Stimulated activated CD4-positive, alpha-beta T cell treated with anti-CD3 and anti-CD28 coated beads, Interleukin-2, amount 100 ng/mL, for 4 hours (primary cell): ENCODE results near the gene FOS.

Experiments
- DNase-seq: peaks from one replicate; pipeline ENCODE4 v3.0.0-alpha.2; 2020; ENCODE audit warnings: low read depth

The FOS gene

DNA sequence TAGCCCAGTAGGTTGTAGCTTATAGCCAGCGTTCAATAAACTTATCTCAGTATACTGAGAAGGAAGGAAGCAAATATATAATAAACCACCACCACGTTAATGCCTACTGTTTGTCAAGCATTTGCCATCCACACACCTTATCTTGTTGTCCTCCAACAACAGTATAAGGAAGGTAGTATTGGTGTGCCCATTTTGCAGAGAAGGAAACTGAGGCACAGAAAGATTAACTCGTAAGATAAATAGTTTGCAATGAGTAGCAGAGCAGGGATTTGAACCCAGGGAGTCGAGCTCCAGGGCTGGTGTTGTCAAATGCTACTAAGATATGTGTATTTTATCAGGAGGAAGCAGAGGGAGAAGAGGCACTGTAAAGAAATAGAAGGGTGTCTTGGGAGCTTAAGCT is 27.8 kb upstream of the FOS start:
- no peak for DNase-seq

DNA sequence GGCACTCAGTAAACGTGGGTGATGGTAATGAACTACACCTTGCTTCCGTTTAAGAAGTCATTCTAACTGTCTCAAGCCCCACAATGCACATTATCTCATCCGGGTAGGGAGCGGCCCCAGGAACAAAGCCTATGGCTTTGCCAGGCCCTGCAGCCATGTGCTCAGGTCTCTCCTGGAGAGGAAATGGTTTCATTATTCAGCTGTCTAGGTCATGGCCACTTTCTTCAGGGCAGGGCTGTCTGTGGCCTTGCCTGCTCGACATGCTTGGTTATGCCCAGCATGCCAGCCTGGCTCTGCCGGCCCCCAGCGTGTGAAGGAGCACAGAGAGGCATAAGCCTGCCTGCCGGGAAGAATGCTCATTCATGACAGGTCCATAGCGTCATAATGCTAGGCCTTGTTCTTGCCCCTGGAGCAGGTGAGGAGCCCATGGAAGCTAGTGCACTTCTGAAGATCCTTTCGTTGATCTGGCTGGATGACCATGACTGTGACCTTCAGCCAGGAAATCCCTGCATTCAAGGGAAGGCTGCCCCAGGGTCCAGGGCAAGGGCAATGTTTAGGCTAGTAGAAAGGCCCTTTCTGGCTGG is 26.3 kb upstream of the FOS start:
- no peak for DNase-seq

DNA sequence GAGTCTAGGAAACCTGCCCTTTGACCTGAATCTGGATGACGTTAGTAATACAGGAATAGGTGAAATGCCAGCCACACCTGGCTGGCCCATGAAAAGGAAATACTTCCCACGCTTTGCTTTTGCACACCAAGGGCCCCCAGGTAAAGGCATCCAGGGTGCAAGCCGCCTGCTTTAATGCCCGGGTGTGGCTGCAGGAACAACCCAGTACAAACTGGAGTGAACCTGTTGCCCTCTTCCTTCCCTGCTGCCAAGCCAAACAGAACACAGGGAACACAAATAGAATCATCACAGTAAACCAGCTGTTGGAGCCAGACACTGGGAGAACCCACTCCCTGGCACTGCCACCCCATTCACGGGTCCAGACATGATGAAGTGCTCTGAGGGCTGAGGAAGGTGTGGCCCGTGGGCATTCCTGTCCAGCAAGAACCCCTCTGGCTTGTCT is 24.2 kb upstream of the FOS start:
- no peak for DNase-seq

DNA sequence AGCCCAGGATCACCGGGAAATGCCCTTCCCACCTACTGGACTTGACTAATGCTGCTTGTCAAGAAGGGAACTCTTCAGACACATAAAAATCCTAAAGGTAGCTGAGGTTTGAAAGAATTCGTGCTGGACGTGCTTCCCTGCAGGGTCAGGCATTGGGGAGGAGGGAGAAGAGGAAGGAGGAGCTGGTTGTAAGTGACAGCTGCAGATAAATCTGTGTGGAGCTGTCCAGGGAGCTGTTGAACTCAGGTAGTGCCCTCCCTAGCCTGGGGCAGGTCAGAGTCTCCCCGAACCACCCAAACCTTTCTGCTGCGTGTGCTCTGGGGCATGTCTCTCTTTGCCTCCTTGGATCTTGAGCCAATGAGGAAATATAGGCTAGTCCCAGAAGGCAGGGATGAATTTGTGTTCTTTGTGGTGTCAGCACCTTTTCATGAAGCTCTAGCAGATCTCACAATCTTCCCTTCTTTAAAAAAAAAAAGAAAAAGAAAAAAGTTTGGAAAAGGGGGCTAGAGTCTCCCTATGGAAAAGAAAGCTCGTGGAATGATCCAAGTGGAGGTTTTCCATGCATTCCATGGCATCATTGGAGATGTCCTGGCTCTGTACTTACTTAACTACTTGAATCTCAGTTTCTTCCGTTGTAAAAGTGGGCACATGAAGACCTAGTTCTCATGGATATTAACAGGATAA is 23.6 kb upstream of the FOS start:
- no peak for DNase-seq

DNA sequence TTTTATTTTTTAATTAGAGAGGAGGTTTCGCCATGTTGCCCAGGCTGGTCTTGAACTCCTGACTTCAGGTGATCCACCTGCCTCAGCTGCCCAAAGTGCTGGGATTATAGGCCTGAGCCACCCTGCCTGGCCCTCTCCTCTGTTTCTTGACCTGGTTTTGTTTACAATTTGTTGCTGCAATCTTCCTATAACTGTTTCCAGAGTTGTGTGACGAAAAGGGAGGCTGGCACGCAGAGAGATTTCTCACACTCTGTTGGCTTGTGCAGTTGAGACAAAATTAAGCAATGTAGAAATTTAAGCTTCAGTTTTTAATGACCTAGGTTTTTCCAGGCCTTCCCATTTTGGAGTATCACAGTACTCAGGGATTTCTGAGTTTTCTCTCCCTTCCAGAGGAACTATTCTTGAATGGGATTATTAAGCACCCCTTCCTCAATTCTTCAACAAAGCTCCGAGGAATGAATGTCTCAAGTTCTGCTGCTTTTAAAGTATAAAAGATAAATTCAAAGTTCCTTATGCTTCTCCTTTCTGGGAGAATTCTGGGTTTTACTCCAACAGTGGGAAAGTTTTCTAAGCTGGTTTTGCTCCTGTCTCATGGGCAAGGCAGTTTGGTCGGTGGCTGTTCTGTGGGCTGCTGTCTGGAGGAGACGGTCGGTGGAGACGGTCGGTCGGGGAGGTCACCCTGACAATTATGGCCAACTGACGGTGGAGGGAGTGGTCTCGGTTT is 20.4 kb upstream of the FOS start:
- no peak for DNase-seq

DNA sequence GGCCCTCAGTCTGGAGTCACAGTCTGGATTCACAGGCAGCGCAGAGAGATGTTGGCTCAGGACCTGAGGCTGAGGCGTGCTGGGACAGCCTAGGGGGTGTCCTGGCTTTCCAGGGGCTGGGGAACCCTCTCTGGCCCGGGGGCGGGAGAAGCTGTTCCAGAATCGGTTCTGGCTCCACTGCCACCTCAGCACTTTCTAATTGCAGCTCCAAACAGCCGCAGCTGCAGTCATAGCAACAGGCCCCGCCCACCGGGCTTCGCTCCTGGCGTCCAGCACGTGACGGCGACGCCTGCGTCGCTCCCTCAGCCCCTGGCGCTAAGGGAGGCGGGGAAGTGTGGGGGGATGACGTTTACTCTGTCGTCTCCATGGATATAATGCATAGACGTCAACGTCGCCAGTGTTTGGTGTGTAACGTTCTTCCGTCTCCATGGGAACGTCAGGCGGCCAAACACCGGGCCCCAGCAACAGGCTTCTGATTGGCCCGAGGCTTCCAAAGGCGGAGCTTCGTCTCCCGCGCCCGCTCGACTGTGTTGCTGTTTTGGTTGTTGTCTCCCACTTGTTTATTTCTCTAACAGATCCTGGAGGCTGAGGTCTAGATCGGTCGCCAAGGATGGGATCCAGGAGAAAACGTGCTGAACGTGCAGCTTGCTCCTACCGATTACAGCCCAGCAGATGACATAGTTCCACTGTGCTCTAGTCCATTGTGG is 19.7 kb upstream of the FOS start:
- DNase-seq: peak; percentile 100

DNA sequence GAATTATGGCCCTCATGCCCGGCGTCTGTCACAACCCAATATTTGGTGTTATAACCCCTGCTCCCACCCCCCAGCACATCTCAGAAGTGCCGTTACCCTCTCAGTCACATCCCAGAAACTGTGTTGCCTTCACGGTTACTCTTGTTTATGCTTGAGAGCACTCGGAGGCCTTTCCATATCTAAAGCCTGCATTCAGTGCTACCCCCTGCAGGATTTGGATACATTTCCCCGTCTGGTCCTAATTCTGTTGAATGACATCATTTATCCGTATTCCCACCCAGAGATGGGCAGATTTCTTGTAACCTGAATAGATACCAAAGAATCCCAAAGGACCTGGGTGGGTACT is 19.1 kb upstream of the FOS start:
- no peak for DNase-seq

DNA sequence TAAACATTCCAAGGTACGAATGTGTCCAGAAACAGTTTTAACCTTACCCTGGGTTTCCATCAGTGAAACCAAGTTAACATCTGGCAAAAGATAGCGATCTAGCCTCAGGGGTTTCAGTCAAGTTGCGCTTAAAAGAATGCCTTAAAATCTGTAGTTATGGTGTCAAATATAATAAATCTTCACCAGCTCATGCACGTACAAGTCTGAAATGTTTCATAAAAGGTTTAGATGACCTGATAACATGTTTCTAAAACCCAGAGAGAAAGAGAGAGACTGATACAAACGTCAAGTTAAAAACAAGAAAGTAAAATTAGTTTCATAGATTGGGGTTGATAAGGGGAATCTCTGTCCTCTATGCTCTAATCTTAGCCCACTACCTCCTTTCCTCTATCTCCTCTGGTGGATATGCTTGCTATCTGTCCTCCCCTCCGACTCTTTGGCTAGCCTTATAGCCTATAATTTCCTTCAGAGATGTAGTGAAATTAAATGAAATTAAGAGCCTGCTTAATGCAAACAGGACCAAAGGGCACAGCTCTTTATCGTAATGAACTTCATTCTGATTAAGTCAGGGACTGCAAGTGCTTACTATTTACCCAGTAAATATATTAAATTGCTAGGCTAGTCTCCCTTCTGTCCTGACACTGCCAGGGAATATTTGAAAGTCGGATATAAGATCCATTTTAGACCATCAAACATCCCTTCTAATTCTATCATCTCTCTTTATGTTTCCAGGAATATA is 18.4 kb upstream of the FOS start:
- DNase-seq: no peak

DNA sequence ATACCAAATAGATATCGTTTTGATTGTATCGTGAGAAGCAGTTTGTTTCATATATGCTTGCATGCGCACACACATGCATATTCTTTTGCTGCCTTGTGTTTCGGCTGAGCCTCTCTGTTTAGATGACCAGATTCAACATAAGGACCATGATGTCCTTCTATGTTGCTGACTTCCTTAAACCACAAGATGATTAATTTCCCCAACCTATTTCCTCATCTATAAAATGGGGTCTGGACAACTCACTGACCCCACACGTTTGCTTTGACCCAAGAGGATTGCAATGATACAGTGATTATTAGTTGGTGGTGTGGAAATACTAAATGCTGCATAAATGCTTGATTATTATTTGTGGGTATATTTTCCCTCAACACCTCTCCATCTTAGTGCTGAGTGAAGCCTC is 16.8 kb upstream of the FOS start:
- DNase-seq: no peak

DNA sequence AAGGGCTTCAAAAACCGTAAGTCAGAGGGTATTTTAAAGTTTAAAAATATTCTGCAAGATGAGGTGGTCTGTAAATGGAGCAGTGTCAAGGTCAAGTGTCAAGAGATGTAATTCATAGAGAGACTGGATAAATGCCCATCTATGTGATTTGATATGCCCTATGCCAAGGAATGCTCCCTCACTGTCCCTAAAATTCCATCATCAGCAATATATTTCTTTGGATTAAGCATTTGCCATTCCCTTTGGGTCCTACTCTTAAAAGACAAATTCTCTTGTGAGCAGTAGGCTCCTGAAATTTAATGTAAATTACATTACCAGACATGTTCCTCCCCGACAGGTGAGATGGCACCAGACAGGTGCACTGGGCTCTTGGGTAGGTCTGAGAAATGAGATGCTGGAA is 16.0 kb upstream of the FOS start:
- no peak for DNase-seq

DNA sequence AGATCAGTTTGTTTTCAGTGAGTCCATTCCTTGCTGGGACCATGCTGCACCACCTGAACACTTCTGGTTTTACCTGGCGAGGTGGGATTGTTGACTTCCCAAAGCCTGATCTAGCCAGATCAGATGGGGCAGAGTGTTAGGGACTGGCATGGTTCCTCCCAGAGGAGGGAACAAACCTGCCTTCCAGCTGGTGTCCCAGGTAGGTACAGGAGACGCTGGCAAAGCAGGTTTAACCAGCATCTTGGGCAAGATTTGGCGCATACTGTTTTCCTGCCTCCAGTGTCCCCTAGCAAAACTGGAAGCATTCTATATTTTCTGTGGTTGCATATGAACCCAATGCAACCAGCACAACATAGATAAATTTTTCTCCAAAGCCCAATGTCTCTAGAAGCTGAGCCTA is 14.6 kb upstream of the FOS start:
- DNase-seq: no peak

DNA sequence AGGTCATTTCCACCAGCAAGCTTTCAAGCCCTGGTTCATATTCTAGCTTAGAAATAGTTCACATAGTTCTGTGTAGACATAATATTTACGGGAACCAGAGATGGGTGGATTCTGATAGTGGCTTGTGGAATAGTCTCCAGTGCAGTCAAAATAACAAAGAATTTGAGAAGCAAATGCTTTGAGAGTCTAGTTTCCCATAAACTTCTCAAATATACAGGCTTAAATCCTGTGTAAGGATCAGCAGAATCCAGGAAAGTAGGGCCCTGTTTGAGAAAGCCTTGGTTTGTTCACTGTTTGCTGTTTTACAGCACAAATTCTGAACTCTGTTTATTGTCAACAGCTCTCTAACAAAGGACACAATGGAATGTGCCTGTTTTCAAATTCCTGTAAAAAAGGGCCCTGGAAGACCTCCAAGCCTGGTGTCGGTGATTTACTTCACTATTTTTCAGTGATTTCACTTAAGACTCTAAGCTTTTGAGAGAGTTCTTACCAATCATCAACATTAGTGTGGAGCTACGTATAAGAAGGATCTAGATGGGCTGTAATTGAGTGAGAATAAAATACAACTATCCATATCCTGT is 11.4 kb upstream of the FOS start:
- no peak for DNase-seq

DNA sequence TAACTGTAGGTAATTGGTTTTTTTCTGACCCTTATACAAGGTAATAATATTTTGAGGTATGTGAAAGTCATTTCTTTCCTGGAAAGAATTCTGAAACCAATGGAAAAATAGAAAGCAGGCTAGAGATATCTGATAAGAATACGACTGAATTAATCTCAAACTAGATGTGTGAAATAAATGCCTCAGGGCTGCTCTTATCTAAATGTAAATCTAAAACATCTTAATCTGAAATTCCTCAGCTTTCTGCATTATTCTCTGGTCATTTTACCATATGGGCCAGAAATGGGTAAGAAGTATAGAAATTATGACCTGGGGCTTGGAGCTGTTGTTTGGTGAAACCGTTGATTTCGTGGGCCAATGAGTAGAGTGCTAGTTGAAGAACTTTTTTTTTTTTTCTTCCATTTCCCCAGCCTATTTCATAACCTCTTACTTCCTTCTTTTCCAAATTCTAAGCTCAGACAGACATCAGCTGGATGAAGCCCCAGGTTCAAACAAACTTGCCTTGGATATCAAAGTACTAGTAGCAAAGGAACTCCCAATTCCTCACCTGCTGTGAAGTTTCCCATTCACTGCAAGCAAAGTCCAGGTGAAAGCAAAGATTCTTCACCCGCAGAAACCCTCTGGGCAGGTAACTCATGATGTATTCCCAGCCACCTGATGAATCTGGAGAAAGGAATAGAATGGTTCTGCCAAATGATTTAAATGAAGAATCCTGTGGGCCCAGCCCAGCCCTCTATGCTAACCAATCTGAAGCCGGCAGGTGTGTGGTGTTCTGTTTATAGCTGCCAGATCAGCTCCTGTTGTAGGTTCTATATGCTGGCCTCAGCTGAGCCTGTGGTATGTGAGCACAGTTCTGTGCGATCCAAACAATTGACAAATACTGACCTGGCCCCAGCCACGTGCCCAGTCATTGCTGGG is 9.7 kb upstream of the FOS start:
- DNase-seq: no peak

DNA sequence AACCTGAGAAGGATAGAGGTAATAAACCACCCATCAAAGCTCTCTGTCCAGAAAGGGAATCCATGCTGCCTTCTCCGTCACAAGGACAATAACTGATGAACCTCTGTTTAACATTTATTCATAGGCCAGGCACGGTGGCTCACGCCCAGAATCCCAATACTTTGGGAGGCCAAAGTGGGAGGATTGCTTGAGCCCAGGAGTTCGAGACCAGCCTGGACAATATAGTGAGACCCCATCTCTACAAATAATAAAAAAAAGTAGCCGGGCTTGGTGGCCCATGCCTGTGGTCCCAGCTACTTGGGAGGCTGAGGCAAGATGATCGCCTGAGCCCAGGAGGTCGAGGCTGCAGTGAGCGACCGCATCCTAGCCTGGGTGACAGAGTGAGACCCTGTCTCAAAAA is 7.1 kb upstream of the FOS start:
- DNase-seq: no peak

DNA sequence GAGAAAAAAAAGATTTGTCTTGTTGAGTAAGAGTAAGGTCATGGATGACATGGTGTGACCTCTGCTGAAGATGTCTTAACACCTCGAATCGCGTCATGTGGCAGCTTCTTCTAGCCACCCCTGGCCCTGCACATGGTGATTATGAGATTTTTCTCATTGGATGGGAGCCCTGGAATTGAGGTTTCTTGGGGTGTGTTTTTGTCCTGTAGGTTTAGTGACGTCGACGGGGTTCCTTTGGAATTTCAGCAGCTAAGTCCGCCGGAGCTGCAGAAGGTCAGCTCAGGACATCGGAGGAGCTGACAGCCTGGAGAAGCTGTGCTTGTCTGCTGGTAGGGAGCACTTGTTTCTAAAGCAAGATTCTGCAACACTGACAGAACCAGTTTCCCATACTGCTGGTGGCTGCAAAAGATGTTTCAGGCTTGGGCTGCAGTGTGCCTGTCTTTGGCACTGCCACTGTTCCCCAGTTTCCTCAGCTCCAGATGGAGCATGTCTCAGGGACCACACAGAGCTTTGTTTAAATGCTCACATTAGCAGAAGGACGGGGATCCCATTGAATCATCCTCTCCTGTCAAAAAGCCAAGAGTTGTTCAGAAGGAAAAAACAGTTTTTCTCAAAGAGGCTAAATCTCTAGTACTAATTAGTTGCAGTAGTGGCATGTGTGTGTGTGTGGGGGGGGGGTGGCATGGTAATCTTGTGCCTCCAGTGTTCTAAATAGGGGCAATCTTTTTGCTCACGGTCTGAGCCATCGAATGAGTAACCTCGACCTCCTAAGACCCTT is 5.2 kb upstream of the FOS start:
- no peak for DNase-seq

DNA sequence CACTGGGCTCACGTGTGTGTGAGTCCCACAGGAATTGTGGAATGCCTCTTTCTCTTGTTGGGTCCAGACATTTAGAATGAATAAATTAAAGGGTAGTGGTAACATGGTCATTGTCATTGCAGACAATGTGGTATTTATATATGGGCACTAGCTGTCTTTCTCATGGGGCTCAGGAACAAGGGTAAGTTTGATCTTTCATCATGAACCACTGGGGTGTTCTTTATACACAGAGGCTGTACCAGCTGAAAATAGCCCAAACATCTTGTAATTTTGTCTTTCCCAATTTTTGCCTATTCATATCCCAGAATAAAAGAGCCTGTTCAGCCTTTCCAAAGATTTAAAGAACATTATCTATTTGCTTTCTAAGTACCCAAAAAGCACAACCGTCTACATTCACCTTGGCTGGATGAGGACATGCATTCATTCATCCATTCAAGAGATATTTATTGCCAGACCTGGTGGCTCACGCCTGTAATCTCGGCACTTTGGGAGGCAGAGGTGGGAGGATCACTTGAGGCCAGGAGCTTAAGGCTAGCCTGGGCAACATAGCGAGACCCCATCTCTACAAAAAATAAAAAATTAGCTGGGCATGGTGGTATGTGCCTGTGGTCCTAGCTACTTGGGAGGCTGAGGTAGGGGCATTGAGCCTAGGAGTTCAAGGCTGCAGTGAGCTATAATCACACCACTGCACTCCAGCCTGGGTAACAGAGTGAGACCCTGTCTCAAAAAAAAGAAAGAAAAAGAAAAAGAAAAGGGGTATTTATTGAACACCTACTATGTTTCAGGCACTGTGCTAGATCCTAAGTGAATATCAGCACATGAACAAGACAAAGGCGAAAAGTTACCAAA is 4.4 kb upstream of the FOS start:
- no peak for DNase-seq

DNA sequence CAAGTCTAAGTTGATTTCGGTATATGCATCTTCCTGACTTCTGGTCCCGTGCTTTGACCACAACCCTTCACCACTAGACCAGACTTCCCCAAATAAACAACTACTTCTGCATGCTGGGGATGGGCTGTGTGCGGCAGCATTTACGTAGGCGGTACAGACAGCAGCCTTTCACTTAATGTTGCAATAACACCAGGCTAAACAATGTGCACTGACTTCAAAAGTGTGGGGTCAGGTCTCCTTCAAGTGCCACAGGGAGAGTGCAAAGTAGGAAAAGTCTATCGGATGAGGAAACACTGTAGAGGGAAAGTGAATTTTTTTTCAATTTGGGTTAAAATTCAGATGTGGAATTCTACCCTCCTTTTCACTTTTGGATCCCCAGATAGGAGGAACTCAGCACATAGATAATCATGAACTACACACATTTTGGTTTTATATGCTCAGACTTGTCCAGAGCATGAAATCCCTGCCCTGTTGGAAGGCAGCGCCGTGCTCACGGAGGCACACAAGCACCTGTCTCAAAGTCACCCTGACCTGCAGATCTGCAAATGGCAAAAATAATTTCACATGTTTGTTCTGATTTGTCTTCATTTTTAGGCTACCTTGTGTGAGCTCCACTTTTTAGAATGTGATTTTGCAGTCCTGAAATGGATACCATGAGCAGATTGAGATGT is 3.6 kb upstream of the FOS start:
- no peak for DNase-seq

DNA sequence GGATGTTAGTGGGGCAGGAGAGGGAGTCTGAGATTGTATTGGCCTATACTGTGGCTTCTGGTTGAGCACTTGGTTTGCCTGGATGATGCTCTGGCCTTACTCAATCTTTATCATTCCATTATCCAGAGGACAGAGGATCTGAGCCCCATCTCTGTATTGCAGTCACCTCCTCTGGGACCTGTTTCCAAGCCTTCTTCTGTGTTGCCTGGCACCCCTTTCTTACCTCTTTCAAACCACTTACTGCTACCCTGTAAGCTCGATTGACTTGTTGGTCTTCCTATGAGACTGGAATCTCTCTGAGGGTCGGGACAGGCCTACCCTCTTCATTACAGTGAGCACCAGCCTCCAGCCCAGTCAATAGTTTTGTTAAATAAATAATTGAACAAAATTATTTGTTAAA is 3.0 kb upstream of the FOS start:
- DNase-seq: no peak
